NCI-H187 (cell line): ENCODE results near the gene IL17RD.
A peak's percentile ranks its signal among the peaks of the same experiment; 100 is the strongest.

Experiments used
- DNase-seq, 2 experiments: peaks; one replicate each; lab custom pipeline; 2025; lab: John Stamatoyannopoulos, UW

Gene IL17RD

DNA sequence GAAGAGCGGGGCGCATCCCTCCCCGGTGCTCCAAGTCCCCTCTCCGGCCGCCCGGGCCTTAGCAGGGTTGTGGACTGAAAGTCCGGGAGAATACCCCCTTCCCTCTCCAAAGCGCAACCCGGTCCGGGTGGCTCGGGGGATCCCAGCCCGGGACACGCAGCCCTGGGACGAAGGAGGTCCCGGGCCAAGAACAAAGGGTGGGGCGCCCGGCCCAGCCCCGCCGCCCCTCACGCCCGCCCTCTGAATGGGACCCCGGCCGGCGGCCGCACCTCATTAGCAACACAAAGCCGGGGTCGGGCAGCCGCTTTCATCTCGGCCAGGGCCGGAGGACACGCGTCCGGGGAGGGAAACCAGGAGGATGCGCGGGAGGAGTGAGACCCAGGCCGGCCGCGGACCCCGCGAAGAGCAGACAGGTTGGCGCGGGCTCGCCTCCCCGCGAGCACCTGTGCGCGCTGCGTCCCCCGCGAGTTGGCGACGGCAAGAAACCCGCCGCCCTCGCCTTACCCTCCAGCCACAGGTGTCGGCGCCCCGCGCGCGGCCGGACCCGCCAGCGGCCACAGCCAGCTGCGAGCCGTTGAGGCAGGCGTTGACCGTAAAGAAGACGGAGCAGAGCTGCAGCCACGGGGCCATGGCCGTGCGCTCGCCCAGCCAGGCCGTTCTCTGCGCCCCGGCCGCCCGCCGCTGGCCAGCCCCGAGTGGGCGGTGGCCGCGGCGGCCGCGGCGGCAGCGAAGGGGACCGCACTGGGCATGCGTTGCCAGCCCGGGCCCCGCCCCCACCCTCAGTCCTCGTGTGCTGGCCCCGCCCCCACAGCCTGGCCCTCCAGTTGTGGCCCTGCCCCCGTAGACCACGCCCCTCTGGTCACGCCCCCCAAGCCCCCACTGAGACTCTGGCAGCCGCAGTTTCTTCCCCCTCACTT, at the start of gene IL17RD:
IL17RD (minus strand) TSS at position 697 of the 917 bp plus-strand sequence; CDS start at position 630, 67 bp downstream.
- DNase-seq, result peak; percentile 17 to 43

DNA sequence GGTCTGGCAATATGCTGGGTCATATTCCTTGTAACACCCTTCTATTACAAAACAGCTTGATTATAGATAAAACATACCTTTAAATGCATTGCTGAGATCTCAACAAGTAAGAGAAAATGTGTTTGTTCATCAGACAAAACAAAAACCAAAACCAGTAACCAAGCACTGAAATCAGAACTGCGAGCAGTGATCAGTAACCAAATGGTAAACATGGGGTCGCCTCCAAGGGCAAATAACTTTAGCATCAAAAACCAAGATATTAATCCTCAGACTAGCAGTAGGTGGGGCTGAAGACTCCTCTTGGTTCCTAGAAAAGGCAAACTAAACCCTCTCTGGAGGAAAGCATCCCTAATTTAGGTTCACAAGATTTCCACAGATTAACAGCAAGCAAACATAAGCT, 41.3 kb upstream of the IL17RD start:
- no peak for DNase-seq

DNA sequence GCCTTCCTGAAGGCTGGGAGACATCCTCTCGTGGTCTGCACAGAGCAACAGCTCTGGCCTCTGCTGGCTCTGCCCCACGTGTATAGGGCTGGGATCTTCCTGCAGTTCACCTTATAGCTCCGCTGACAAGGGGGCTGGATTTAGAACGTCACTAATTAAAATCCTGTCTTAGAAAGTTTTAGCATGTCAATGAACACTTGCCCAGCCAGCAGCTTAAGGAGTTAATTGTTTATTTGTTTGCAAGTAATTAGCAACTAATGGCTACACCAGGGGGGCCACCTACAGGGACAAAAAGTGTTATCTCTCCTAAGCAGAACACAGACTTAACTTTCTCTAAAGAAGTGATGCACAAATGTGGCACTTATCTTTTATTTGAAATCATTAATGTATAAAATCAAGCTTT, 34.7 kb upstream of the IL17RD start, which contains the start of gene HESX1:
HESX1 (minus strand) TSS at position 84 of the 403 bp plus-strand sequence; CDS start at position 24, 60 bp downstream.
- no peak for DNase-seq

DNA sequence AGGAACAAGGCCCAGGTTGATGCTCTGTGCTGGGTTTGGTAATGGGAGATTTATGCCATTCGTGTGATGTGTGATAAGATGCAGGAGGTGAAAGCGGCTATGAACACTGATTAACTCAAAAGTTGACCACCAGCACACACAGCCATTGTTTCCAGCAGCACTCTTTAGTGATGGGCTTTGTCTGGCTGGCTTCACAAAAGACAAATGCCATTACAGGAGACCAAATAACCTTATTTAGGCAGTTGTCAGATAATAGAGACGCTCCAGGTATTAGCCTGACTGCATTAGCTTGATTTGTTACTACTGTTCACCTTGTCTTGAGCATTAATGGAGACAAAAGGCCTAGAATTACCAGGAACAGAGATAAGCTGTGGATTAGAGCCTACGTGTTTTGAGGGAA, 29.5 kb upstream of the IL17RD start:
- no peak for DNase-seq

DNA sequence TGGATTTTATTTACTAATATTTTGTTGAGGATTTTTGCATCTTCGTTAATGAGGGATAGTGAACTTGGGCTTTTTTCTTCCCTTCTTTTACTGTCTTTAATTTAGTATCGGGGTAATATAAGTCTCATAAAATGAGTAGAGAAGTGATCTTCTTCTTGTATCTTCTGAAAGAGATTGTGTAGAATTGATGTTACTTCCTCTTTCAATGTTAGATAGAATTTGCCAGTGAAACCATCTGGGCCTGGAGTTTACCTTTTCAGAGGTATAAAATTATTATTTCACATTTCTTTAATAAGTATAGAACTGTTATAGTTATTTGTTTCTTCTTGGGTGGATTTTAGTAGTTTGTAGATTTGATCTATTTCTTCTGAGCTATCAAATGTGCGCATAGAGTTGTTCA, 26.9 kb upstream of the IL17RD start:
- no peak for DNase-seq

DNA sequence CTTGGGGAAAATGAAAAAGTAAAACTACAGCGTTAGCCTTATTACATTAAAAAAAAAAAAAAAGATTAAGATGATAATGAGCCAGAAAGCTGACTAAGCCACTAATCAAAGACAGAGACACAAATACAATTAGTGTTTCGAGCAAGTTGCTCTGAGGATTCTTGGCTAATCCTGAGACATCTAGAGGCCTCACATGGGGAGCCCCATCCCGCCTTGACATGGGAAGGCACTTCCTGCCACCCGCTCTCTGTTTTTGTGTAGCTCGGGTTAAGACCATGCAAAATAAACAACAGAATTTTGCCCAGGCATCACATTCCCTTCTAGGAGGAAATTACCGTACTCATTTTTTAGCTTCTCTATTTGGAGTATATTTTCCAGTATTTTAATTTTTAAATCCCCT, 19.4 kb upstream of the IL17RD start:
- DNase-seq, result no peak

DNA sequence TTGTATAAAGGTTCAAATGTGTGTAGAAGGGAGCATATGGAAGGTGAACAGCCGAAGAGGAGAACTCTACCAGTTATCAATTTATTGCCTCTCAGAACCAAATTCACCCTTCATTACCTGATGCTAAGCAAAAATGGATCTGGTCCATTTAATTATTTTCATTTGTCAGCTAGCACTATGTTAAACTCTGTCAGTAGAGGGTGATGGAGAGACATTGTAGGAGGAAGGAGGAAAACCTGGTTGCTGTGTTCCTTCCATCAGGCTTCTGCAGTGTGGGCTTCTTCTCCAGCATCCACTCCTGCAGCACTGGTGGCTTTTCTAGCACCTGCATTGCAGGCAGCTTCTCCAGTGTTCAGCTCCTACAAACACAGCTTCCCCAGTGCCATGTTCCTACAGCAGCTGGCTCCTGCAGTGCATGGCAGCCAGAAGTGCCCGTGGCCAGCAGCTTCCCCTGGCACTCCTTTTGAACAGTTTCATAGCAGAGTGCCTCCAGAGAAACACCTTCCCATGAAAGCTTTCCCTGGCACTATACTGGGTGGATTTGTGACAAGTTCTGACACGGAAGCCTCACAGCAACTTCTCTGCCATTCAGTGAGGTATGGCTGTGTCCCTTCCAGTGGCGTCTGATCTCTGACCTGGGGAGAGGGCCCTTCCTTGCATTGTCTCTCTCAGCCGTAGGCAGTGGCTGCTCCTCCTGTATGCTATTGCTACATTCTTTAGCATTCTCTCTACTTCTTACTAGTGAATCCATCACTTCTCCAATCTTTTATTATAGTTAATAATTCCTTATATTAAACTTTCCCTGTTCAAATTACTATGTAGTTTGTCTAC, 14.6 kb upstream of the IL17RD start:
- DNase-seq, result no peak

DNA sequence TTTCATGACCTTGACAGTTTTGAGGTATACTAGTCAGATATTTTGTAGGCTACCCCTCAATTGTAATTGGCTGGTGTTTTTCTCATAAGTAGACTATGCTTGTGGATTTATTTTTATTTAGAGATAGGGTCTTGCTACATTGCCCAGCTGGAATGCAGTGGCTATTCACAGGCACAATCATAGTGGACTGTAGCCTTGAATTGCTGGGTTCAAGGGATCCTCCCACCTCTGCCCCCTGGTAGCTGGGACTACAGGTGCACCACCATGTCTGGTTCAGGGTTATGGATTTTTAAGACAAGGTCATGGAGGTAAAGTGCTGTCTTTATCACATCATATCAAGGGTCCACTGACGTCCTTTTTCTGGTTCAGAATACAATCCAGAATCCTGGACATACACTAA, 10.9 kb upstream of the IL17RD start:
- DNase-seq, result no peak

DNA sequence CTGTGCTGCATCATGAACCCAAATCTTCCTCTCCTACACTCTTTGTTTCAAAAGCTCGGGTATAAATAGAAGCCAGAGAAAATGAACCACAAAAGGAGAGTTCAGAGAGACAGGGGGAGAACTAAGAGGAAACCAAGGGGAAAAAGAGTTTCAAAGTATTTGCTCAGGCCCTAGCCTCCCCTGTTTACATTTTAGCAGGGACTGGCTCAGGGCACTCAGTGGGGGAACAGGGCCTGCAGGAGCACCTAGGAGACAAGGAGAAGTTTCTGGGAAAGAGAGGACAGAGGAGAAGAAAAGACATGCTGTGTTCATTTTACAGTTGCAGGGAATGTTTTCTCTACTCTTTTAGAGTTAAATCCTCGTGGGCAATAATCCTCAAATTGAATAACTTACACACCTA, 8.5 kb upstream of the IL17RD start:
- no peak for DNase-seq

DNA sequence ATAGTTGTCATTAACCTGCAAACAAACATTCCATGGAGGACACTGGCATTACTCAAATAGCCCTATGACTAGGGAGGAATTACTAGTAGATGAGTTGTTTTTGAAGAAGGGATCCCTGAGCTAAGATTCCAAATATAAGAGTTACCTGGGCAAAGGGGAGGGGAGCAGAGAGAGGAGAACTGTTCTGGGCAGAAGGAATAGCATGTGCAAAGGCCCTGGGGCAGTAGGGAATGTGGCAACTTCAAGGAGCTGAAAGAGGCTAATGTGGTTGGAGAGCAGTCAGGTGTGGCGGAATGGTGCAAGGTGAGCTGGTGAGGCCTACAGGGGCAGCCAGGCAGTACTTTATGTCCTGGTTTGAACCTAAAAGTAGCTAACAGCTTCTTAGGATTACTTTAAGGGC, 5.8 kb upstream of the IL17RD start:
- no peak for DNase-seq

DNA sequence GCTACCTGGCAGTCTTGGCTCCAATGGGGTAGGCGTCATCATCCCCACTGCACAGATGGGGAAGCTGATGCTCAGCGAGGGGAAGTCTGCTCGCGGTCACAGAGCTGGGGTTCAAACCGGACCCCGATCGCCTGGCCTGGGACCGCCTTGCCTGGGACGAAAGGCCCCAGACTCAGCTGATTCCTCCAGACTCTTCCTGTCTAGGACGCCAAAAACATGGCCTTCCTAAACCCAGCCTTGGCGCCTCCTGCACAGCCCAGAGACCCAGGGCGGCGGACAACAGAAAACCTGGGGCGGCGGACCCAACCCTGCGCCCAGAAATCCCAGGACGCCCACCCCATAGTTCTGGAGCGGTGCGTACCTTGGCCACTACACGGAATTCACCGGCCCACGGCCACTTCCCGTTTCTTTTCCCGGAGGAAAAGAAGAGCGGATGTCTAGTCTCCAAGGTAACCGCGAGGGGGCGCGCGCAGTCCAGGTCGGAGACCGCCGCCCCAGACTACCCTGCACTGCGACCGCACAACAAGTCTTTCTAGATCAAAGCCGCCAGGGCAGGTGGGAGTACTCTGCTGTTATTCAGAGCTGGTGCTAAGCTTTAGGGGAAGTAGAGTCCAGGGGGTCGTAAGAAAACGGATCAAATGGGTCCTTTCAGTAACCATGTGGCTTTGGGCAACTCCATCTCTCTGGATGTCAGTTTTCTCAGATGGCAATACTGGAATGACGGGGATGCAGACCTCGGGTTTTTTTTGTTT, 4.9 kb upstream of the IL17RD start:
- peak; percentile 14 to 20 for DNase-seq

DNA sequence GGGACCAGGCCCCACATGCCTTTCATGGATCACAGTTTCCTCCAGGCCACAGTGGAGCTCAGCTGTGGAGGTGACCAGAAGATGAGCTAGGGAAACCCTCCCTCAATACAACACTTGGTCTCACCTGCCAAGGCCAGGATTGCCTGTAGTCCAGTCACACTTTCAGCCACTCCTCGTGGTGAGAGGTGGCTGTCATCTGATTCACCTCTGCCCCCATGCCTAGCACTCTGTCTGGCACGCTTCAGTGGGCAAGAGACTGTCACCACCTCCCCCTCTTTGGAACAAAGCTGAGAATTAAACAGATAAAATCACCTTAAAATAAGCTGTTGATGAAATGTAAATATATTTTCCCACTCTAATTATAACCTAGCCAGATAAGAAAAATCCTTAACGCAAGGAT, 4.0 kb upstream of the IL17RD start:
- DNase-seq, result no peak

DNA sequence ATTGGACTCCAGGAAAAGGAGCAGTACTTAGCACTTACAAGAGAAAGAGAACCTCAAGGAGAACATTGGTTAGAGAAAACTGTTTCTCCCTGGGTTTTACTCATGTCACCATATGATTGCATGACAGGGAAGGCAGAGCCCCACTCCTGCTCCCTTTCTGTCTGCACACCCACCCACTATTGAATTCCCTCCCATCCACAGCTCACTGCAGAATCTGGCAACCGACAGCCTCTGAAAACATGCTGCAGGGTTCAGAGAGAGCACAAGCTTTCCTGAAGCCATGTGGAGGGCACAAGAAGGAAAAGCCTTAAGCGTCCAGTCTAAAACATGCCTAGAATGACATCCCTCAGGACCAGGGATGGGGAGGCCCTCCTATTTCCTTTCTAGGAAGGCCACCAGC, 3.0 kb upstream of the IL17RD start:
- no peak for DNase-seq

DNA sequence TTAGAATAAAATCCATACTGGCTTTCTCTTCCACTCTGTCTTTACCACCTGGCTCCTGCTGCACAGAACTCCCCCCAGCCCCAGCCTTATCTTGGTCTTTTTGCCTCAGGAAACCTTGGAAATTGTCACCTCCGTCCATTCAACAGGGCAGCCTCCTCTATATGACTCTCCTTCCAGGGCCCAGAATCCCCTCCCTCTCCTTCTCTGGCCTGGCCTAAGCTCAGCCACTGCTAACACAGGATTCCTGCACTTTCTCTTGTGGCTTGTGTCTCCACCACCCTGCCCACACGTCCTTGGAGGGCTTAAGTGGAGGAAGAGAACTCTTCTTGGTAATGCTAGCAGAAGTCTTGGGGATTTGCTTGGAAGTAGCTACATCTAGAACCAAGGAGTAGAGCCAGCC, 1.5 kb upstream of the IL17RD start:
- DNase-seq, result no peak

DNA sequence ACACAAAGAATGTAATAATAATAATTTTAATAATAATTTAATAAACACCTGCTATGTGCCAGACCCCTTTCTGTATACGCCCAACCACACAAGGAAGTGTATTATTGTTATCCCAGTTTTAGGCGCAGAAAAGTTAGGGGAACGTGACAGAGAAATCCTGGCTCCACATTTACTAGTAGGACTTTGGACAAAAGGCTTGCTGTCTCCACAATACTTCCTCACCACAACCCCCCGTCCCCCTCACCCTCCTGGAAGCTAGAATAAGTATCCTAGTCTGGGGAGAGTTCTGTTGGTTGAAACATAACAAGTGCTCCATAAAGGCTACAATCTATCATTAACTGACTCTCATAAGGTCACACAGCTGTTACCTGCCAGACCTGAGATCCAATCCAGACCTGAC, 488 bp upstream of the IL17RD start:
- no peak for DNase-seq

DNA sequence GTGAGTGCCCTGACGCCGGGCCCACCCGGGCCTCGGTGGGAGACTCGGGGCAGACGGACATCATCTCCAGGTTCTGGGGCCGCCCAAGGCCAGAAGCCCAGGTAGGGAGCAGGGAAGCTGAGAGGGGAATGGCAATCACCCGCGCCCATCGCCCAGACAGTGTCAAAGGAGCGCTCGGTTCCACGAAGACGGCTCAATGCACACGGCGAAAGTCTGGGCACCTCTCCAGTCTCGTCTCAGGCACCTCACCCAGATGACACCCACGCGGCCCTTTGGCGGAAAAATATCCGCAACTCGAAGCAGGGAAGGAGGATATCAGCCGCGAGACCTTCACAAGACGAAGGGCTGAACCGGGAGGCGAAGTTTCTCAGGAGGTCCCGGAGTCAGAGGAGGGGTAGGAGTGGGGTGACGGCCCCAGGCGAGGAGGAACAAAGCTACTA, 916 bp downstream of the IL17RD start:
- DNase-seq, result no peak

DNA sequence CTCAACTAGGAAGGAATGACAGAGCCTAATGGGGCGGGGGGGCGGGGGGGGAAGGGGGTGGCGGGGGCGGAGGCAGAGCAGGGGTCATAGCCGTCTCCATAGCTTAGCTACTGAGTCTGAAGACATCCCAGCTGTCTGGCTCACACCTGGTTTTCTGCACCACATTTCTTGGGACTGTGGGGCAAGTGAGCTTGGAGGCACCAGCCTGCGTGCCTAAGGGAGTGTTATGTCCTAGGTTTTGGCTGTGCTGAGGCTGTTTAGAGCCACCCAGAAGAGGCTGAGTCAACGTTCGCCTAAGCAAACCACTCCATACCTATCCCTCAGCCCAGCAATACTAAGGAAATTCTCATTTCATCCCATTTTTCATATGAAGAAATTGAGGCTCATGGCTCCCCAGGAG, 1.4 kb downstream of the IL17RD start:
- no peak for DNase-seq

DNA sequence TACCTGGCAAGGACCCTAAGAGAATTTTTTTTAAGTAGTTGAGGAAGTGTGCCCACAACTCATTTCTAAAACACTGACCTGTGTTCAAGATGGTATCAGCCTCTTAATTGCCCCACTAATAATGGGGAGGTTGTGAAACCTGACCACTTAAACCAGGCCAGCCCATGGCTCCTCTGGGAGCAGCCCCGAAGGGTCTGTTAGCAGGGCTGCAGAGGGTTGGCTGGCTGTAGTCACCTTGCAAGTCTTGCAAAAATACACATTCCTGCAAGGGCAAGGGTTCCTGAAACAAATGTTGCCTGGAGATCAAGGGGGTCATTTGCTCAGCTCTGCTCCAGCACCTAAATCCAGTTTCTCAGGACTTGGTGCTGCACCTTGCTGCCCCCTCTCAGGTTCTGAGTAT, 3.2 kb downstream of the IL17RD start:
- DNase-seq, result no peak

DNA sequence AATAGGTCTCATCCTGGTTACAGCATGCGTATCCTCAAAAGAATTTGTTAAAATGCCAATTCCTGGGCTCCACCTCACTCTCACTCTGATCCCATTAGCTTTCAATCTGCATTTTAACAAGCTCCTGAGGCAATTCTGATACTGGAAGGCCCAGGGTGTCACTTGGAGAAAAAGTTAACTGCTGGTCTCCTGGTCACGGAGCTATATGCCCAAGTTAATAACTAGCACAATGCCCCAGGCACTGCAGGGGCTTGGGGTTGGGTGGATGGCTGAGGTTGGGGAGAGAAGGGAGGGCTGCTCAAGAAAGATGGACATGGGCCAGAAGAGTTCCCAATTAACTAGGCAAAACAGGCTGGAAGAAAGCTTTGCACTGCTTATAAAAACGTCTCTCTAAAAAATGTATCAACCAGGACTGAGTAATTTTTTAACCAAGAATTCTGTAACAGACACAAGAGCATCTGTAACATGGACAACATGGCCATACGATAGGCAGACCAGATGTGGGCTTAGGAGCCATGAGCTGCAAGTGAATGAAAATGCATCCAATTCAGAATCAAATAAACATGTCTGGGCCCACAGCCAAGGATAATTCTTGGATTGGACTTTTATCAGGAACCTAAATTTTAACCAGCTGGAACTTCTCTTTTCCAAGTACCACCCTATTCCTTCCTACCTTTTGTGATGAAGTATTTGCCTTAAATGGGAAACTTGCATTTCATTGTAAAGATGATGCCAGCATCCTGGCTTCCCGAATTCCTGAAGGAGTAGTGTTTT, 4.2 kb downstream of the IL17RD start:
- DNase-seq, result no peak

DNA sequence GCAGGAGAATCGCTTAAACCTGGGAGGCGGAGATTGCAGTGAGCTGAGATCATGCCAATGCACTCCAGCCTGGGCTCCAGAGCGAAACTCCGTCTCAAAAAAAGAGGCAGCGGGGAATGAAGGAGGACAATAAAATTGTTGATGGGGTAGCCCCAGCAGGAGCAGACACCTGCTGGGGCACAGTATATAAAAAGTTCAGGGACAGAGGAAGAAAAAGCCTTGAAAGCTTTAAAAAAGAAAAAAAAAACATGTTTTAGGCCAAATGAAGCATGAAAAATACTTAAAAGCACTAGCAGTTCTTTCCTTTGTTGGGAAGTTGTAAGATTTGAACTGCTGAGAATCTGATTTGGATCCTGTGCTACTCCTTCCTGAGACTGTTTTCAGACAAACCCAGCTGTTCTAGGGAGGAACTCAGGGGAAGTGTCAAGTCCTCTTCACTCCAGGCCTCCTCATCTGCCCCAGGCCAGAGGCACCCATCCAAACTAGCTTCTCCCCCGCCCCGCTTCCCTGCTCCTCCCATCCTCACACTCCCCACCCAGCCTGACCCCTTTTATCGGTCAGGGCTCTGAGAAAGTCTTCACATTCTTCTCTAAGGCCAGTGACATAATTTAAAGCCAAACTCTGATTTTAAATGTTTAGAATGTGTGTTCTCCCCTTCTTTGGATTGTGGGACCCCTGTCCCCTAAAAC, 4.9 kb downstream of the IL17RD start:
- DNase-seq, result no peak
